Measurements from ENCODE around the gene NLRX1.

DNA sequence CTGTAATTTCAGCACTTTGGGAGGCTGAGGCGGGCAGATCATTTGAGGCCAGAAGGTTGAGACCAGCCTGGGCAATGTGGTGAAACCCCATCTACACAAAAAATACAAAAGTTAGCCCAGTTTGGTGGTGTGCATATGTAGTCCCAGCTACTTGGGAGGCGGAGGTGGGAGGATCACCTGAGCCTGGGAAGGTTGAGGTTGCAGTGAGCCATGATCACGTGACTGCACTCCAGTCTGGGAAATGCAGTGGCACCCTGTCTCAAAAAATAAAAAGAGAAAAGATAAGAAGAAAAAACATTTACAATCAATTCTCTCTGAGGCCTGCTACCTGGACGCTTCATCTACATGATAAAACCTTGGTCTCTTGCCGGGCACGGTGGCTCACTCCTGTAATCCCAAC lies 30.4 kb downstream of the NLRX1 start:
- TF ChIP-seq, protein P1, sequence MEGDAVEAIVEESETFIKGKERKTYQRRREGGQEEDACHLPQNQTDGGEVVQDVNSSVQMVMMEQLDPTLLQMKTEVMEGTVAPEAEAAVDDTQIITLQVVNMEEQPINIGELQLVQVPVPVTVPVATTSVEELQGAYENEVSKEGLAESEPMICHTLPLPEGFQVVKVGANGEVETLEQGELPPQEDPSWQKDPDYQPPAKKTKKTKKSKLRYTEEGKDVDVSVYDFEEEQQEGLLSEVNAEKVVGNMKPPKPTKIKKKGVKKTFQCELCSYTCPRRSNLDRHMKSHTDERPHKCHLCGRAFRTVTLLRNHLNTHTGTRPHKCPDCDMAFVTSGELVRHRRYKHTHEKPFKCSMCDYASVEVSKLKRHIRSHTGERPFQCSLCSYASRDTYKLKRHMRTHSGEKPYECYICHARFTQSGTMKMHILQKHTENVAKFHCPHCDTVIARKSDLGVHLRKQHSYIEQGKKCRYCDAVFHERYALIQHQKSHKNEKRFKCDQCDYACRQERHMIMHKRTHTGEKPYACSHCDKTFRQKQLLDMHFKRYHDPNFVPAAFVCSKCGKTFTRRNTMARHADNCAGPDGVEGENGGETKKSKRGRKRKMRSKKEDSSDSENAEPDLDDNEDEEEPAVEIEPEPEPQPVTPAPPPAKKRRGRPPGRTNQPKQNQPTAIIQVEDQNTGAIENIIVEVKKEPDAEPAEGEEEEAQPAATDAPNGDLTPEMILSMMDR (IDR thresholded peaks at IDR 0.05) = no peak
- TF ChIP-seq ZFX (IDR thresholded peaks at IDR 0.05; ENCODE audit: borderline replicate concordance) = no peak
